AG10803 (cell line): Measurements from ENCODE around the gene MAGI1.

Source experiments
- DNase-seq: peaks from one replicate; pipeline ENCODE4 v3.0.0; 2010; ENCODE audit warnings: low read depth
- H3K4me3 ChIP-seq: 2 replicates; pipeline ENCODE4 v1.5.1; 2011; ENCODE audit warnings: mild to moderate bottlenecking, low read length, control low read depth
- TF ChIP-seq, protein P1 (sequence below): conservative IDR thresholded peaks from 2 replicates; pipeline ENCODE4 v1.5.1; 2011; ENCODE audit warnings: mild to moderate bottlenecking, low read length, control low read depth, inconsistent platforms

The MAGI1 gene

DNA sequence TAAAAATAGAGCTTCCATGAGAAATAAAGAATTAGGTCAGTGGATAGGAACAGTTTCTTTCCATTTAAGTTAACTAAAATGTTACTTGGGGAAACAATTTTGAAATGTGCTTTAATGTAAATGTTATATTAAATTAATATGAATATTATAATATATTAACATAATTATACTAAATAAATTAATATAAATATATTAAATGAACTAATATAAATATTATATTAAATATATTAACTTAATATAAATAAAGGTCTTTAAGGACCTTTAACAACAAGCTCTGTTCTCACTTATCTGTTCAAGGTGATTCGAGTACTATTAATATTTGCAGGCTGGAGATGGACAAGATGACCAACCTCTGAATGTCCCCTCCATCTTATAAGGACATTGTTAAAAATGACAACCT lies 100.6 kb downstream of the MAGI1 start:
- no peak overlapping the region for H3K4me3 ChIP-seq
- DNase-seq = no peak
- TF ChIP-seq, protein P1, sequence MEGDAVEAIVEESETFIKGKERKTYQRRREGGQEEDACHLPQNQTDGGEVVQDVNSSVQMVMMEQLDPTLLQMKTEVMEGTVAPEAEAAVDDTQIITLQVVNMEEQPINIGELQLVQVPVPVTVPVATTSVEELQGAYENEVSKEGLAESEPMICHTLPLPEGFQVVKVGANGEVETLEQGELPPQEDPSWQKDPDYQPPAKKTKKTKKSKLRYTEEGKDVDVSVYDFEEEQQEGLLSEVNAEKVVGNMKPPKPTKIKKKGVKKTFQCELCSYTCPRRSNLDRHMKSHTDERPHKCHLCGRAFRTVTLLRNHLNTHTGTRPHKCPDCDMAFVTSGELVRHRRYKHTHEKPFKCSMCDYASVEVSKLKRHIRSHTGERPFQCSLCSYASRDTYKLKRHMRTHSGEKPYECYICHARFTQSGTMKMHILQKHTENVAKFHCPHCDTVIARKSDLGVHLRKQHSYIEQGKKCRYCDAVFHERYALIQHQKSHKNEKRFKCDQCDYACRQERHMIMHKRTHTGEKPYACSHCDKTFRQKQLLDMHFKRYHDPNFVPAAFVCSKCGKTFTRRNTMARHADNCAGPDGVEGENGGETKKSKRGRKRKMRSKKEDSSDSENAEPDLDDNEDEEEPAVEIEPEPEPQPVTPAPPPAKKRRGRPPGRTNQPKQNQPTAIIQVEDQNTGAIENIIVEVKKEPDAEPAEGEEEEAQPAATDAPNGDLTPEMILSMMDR = no peak

DNA sequence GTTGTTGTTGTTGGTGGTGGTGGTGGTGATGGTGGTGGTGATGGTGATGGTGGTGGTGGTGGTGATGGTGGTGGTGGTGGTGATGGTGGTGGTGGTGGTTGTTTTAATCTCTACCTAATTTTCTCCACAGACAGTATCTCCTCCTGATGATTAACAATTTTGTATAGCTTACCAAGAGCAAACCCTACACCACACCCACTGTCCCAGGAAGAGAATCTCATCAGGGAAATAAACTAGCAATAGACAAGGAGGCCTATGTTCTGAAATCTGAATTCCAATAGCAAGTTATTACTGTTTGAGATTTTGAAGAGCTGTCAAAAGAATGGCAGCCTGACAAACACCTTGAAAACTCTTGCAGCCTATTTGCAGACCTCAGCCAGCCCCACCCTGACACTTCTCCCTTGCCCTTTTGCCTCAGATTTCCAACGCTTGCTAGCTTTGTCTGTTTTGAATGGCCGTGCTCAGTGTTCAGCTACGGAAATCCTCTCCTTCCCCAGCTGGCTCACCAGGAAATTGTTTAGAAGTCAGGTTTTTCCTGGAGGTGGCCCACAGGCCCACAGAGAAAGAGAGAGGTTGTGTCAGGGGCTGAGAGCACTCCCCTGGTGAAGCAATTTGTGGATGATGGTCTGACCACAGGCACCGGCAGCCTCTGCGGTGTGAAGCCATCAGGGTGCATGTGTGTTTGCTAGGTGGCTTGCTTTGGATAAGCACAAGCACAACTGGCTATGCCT lies 101.6 kb downstream of the MAGI1 start:
- TF ChIP-seq, protein P1 = no peak
- H3K4me3 ChIP-seq = no peak overlapping the region
- no peak for DNase-seq

DNA sequence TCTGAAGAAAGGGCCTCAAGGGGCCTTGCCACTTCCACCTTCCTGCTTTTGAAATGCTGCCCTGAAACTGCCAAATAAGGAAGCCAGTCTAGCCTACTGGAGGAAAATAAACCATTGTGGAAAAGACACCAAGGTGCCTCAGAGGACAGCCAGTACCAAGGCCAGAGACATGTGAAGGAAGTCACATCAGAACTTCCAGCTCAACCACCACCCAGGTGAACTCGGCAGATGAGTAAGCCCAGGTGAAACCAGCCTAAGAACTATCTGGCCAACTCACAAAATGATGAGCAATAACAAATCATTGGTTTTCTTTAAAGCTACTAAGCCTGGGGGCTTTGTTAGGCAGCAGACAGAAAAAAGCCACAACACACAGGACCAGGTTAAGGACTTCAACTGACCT lies 103.0 kb downstream of the MAGI1 start:
- H3K4me3 ChIP-seq = no peak overlapping the region
- no peak for DNase-seq
- TF ChIP-seq, protein P1 = no peak

DNA sequence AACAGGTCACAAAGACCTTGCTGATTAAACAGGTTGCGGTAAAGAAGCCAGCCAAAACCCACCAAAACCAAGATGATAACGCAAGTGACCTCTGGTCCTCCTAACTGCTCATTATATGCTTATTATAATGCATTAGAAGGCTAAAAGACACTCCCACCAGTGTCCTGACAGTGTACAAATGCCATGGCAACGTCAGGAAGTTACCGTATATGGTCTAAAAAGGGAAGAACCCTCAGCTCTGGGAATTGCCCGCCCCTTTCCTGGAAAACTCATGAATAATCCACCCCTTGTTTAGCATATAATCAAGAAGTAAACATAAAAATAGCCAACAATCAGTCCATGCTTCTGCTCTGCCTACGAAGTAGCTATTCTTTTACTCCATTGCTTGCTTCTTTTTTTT lies 108.1 kb downstream of the MAGI1 start:
- no peak overlapping the region for H3K4me3 ChIP-seq
- TF ChIP-seq, protein P1 = no peak
- DNase-seq = no peak

DNA sequence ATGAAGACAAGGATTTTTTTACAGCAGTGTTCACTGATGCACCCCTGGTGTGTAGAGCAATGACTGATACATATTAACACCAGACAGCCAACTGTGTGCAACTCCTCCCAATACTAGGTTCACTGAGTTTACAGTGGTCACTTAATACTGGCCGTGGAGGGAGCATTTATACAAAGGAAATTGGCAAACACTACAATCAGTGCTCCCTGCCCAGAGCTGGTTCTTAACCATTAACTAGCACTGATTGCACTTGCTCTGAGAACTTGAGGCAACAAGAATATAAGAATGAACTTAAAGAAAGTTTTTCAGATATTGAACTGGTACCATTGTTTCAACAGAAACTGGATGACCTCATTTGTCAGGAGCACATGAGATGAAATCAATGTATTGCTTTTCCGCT lies 110.6 kb downstream of the MAGI1 start:
- H3K4me3 ChIP-seq = no peak overlapping the region
- DNase-seq = no peak
- TF ChIP-seq, protein P1 = no peak

DNA sequence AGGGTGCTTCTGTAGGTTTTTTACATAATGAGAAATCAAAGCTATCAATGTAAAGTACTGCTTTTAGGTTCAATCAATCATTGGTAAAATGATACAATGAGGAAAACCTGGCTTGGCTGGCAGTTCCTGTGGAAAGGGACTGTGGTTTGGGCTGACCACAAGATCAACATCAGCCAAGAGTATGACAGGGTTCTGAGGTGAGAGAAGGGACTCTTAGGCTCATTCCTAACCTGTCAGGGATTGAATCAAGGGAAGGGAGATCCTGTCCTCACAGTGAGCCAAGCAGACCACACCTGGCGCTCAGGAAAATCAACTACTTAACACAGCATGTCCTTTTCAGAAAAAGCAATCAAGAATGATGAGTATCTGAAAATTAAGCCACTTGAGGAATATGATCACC lies 111.1 kb downstream of the MAGI1 start:
- no peak overlapping the region for H3K4me3 ChIP-seq
- TF ChIP-seq, protein P1 = no peak

DNA sequence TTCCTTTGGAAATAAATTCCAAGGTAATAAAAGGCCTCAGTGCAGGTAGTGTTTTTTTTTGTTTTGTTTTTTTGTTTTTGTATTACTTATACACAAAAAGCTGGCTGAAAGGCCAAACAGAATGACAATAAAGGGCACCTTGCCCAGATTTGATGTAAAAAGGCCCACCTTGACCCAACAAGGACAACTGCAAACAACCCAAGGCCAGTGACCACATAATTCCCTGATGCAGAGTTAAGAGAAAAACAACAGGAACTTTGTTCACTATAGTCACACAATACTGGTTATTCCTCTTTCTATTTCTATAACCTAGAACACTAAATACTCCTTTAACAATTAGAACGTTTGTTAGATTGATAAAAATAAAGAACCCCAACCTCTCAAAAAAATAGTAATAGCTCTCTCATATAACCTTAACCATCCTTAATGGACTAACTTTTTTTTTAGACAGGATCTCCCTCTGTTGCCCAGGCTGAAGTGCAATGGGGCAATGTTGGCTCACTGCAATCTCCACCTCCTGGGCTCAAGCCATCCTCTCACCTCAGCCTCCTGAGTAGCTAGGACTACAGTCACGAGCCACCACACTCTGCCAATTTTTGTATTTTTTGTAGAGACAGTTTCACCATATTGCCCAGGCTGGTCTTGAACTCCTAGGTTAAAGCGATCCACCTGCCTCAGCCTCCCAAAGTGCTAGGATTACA lies 113.3 kb downstream of the MAGI1 start:
- no peak overlapping the region for H3K4me3 ChIP-seq
- TF ChIP-seq, protein P1 = no peak
- no peak for DNase-seq

More for the DNA sequence above, 111.1 kb downstream of the MAGI1 start:
- DNase-seq = peak; percentile 25
